HT-29 (cell line): ENCODE measurements around the gene IKZF2. TPM values are rescaled to one million over a fixed set of nuclear protein-coding genes. Genes with fewer than 3 reads are reported as not detected.

Experiments used
- DNase-seq: peaks from one replicate; pipeline ENCODE4 v3.0.0-alpha.2; 2015; ENCODE audit warnings: low spot score
- total RNA-seq: library from RNA; depleted of rRNA; stranded (reverse); fragments of >200 nt; shearing (Covaris generic); gene quantifications from 2 replicates; pipeline ENCODE4 v1.2.3, GENCODE V29; 2014

The IKZF2 gene
- total RNA-seq, 1 experiment from 2014 or later: 6.8 TPM

- DNase-seq: no peak
Observed at GRCh38 chr2:213002383-213002782, 149.0 kb downstream of the IKZF2 start.

DNA sequence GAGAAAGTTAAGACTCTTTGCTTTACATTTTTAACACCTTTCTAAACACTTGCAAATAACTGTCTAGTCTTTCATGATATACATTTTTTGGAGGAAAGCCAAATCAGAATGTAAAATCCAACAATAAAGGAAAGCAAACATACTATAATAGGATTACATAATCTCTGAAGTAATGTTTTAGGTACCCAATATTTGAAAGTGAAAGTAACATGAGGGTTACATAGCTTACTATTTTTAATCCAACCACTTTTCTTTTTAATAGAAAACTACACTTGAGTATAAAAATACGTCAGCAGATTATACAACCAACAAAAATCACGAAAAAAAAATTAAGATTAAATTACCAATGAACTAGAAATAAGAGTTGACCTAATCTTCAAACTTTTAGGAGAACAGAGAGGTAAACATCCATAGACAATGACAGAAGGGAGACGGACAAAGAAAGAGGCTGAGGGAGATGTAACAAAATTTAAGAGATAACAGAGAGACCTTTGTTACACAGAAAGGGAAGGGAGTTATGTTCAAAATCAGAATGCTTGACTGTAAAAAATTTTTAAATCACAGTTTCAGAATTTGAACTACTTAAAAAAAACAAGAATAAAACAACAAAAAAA lies 150.0 kb downstream of the IKZF2 start:
- no peak for DNase-seq

DNA sequence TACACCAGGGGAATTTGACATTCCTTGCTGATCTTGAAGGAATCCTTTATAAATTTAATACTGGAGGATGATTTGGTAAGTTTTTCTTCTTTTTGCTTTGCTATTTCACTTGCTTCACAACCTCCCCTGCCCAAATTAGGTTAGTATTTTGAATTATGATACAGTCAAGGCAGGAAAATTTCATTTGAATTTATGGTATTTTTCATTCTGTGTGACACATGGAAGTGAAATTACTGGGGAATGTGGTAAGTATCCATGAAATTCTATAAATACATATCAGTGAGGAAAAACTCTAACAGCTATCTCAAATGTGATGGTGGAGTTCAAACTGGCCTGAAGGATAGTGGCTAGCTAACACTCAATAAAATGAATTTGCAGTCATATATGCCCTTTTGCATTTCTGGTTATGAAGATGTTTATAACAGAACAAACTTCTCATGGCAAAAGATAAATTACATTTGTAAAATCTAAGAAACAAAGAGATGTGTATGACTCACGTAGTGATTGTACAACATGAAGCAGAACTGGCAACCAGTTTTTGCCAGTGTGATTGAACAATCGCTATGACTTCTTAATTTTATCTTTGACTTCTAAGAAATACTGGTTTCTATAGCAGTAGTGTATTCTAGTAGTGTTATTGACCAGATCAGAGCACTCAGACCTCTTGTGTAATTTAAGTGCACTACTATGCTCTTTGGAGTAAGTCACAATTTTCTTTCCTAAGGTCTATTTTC lies 152.6 kb downstream of the IKZF2 start:
- DNase-seq: no peak

DNA sequence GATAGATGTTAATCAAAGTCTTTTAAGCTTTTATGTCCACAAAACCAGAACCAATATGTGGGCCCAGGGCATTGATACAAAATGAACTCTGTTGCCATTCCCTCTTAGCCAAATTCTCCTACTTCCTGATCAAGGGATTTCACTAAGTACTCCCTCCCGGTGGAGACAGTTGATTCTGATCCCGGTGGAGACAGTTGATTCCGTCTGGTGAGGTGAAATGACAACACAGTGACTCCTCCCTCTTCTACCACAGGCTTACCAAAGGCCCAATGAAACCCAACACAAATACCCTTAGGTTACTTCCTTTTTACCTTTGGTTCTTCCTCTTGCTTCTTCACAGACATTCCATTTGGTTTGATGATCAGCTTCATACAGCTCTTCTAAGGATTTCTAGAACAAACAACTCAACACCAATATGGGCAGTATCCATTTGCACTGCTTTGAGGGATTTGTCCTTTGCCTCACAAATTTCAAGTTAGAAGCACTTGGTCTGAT lies 153.8 kb downstream of the IKZF2 start:
- DNase-seq: no peak

- DNase-seq: no peak
Observed at GRCh38 chr2:212995920-212996319, 155.5 kb downstream of the IKZF2 start.

DNA sequence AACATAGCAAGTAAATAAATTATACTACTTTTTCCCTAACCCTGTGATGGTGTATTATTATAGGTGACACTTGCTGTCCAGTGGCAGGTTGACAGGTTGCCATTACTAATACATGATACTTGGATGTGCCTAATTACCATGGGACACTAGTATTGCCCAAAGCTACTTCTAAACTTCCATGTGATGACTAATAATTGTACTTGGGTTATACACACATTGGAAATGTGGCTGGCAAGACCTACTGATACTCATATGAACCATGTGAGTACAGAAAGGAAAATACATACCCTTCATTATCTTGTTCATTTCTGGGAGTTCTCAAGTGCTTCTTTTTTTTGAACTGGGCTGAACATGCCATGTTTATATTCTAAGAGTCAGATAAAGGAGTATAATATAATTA lies 156.4 kb downstream of the IKZF2 start:
- DNase-seq: no peak

DNA sequence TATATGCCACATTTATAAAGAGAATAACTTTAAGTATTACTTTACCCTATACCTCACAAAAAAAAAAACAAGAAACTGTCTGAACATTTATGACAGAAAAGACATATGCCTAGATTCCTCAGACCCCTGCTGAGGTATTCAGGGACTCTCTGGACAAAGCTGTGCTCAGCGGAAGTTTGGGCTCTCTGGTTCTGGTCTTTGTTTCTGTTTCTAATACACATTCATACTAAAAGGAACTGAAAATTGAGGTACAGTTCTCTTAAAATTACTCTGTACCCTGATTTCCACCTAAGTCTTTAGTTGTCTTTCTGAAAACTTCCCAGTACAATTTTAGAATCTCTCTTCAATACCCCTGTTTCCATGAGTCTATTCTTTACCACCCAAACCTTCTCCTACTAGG lies 160.3 kb downstream of the IKZF2 start:
- DNase-seq: no peak

DNA sequence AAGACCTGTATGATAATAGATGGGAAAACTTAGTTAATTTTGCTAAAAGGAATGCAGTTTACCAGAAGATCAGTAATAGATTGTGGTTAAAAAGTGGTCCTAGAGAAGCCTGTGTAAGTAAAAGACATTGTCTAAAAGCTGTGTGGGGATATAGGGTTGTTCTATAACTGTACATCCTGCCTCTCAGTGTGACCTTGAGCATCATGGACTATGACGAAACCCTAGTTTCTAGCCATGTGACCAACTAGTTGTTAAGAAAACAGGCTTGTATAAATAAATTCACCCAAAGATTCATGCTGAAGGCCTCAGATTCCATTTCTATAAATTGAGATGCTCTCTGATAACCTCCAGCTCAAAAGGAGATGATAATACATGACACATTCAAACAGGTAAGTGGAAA lies 160.7 kb downstream of the IKZF2 start:
- no peak for DNase-seq

DNA sequence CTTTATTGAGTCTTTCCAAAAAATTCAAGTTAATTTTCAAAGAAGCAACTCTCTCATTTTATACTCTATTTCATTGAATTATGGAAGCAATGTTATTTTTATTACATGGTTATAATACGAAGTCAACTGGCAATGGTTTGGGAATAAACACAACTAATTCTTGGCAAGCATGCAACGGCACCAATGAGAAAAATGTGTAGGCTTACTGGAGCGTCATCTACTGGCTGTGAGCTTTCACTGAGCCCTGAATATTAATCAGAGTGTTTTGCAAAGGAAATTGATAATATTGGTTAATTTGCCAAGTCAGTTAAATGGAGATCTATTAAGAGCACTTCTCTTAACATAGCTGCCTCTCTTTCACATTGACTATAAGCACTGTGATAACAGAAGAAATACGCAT lies 163.9 kb downstream of the IKZF2 start:
- DNase-seq: no peak

GRCh38 chr2:212984129-212984528 lies 167.3 kb downstream of the IKZF2 start:
- no peak for DNase-seq

DNA sequence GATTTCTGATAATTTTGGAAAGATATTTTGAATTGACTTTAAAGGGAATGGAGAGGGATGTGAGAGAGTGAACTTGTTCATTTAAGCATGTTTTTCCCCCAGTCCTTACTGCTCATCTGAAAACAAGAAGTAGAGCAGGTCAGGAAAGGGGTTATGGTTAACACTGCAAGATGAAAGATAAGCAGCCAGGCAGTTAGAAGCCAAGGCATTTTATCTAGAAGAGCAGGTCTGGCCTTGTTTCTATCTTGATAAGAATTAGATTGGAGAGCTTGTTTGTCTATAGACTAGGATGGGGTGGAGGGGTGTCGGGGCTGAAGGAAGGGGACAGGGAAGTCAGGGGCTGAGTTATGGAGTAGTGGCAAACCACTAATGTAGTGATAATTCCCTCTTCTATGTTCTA lies 171.6 kb downstream of the IKZF2 start:
- DNase-seq: peak; percentile 35

DNA sequence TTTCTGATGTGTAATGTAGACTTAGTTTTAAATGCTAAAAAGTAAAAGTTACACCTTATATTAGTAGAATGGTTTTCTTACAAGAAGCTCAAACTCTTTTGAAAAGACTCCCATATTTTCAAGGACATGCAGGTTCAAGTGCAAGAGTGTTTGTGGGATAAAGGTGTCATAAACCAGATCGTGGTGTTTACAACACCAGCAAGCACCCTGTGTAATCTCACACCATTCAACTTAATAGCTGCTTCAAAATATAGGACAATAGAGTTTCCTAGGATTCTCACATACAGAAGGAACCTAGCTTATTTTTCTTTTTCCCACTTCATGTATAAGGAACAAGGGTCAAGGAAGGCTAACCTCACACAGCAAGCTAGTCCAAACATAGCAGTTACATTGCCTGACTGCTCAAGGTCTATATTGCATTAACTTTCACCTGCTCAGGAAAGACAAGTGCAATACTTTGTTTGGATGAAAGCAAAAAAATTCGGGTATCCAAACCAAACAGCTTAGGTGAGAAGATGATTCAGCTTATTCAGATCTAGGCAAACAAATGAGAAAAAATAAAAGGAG lies 172.3 kb downstream of the IKZF2 start:
- no peak for DNase-seq

GRCh38 chr2:212977152-212977551 lies 174.3 kb downstream of the IKZF2 start:
- DNase-seq: no peak

- DNase-seq: no peak
Observed at GRCh38 chr2:212975333-212975732, 176.1 kb downstream of the IKZF2 start.

GRCh38 chr2:212974692-212975091 lies 176.7 kb downstream of the IKZF2 start:
- no peak for DNase-seq

DNA sequence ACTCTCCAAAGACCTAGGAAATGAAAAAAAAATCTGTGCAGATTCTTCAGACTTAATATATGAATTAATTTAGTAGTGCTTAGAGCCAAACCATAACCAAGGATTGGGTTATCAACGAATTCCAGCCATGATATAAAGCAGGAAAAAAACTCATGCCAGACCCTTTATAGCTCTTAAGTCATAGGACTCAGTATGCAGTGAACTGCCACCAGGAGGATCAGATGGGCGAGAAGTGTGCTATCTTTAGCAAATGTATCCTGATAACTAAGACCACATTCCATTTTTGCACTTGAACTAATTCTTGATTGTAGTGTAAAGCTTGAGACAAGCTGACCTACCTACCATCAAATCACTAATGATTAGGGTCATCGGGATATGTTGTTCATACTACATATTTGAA lies 178.1 kb downstream of the IKZF2 start:
- DNase-seq: no peak

DNA sequence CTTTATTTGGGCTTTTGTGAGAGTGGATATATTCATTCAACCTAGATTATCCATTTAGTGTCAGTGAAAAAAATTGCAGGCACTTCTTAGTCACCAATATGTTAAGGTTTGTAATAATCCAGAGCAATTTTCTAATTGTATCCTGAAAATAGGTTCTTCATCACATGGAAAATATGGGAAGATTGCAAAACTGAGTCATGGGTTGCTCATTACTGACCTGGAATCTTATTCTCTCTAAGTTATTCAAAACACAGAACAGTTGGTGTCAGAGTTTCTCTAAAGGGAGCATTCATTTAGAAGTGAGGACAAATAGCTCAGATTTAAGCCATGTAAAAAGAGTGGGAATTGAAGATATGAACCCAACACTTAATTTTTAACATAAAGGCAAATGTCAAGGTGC lies 181.3 kb downstream of the IKZF2 start:
- no peak for DNase-seq

GRCh38 chr2:212968284-212969081 lies 182.9 kb downstream of the IKZF2 start:
- DNase-seq: no peak

DNA sequence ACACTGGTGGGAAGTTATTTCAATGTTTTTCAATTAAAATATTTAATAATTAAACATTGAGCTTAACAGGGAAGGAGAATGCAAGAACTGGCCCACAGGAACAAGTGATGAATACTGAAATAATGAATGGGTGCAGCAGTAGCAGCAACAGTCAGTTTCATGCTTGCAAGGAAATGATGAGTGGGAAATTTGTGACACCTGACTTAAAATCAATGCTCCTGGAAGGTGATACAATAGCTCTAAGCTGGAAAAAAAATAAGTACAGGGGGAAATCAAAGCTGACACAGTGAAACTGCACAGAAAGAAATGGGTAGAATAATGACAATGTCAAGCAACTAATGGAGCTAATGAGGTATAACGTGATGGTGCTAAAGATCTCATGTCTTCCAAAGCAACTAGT lies 184.5 kb downstream of the IKZF2 start:
- DNase-seq: no peak

DNA sequence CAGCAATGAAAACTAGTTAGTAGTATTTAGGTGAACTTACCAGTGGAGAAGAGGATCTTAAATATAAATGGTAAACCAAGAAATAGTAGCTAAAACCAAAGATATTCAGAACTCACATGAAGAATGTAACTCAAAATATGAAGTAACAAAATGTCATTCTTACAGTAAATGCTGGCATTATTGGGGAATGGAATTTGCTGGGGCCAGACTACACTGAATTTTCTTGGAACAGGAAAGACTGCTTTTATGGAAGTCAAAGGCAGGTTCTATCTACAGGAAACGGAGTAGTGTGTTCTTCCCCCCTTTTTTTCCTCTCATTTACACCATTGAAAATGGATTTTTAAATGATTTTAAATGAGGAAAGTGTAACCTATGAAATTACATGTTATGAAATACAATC lies 188.7 kb downstream of the IKZF2 start:
- DNase-seq: no peak

GRCh38 chr2:212961255-212961654 lies 190.2 kb downstream of the IKZF2 start:
- no peak for DNase-seq

GRCh38 chr2:212960336-212960735 lies 191.1 kb downstream of the IKZF2 start:
- DNase-seq: no peak
